HuH-7.5 (cell line): Measurements from ENCODE around the gene MAMSTR.

Experiments
- DNase-seq: peaks from one replicate; pipeline ENCODE4 v3.0.0; 2011; ENCODE audit warnings: low spot score

Gene MAMSTR

GRCh38 chr19:48746110-48746509 is 26.6 kb upstream of the MAMSTR start:
- DNase-seq: no peak

- DNase-seq: peak; percentile 87
These were observed 25.9 kb upstream of the MAMSTR start for GRCh38 chr19:48745208-48745995.

DNA sequence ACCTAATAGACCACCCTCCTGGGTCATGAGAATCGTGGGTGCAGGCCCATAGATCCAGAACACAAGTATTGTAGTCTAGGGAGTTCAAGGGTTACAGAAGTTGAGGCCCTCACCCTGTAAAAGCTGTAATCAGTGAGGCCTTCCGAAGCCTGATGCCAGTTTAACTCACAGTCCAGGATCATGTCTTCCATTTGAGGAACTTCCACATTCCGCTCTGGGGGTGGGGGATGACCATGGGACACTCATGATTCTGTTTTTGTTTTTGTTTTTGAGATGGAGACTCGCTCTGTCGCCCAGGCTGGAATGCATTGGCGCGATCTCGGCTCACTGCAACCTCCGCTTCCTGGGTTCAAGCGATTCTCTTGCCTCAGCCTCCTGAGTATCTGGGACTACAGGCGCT is 22.6 kb upstream of the MAMSTR start:
- no peak for DNase-seq

- no peak for DNase-seq
These were observed 21.8 kb upstream of the MAMSTR start for GRCh38 chr19:48741129-48741999.

GRCh38 chr19:48740164-48740972 is 20.8 kb upstream of the MAMSTR start, which contains the start of gene RASIP1:
RASIP1 (minus strand) TSS chr19:48740610; CDS start chr19:48740282, 328 bp downstream.
- no peak for DNase-seq

GRCh38 chr19:48739404-48740163 is 20.1 kb upstream of the MAMSTR start:
- no peak for DNase-seq

DNA sequence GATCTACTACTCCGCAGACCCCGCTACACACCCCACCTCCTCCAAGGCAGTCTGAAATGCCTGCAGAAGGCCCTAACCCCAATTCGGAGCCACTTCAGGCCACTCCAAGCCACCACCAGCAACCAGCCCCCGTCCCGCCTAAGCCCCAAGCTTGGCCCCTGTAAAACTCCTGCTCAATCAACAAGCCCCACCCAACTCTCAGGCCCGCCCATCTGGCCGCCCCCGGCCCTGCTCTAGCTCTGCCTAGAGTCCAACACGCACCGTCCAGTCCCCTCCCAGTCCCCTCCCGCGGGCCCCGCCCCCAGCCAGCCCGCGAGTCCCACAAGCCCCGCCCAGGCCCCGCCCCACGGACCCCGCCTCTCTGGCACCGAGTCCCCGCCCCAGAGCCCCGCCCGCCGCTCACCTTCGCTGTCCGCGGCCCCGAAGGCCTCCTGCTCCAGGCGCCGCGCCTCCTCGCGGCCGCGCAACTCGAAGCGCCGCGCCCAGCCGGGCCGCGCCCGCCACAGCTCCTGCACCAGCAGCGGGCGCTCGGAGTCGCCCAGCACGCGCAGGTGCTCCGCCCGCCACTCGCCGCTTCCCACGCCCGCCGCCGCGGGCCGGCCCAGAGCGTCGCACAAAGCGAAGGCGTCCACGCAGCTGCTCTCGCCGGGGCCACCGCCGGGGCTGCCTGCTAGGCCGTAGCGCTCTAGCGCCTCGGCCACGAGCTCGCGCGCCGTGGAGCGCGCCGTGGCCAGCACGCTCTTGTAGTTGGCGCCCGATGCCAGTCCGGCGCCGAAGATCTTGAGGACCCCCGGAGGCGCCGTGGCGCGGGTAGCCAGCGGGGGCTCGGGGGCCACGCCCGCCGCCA is 19.3 kb upstream of the MAMSTR start:
- DNase-seq: peak; percentile 98

GRCh38 chr19:48737360-48737998 is 18.0 kb upstream of the MAMSTR start:
- no peak for DNase-seq

DNA sequence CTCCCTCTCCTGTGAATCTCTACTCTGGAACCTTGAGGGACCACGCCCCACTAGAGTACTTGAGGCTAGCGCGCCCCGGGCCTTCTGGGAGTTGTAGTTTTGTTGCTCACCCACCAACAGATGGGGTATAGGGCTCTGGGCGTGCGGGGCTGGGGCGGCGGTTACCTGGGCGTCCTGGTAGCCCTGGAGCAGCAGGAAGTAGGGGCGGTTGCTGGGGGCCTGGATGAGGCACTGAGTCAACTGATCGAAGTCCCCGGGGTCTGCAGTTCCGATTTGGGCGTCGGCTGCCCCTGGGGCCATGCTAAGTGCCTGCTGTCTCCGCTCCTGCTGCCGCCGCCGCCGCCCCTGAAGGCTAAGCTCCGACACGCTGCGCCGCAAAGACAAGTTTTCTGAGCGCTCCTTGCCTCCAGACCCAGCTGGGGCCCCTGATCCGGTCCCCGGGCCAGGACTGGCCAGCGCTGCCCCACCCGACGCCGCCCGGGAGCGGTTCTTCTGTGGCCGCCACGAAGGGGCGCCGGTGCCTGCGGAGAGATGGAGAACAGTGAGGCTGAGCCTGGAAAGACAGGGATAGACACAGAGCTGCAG is 15.6 kb upstream of the MAMSTR start:
- no peak for DNase-seq

GRCh38 chr19:48734625-48735024 is 15.1 kb upstream of the MAMSTR start:
- DNase-seq: no peak

- no peak for DNase-seq
These were observed 11.9 kb upstream of the MAMSTR start for GRCh38 chr19:48731452-48731851.

GRCh38 chr19:48728911-48729664 is 9.6 kb upstream of the MAMSTR start:
- no peak for DNase-seq

DNA sequence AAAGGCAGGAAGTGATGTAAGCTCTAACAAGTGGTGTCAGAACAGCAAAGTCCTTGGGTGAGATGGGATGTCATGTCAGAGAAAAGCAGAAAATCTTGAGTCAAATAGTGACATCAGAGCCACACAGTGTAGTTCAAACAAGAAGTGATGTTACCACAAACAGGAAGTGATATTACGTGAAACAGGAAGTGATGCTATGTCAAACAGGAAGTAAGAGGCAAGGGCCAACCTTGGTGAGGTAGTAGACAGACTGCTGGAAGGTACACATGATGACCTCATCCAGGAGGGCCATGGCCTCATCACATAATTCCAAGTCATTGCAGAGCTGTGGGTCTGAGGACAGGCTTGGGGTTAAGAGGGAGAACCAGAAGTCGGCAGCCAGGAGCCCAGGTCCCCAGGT is 7.0 kb upstream of the MAMSTR start:
- DNase-seq: no peak

DNA sequence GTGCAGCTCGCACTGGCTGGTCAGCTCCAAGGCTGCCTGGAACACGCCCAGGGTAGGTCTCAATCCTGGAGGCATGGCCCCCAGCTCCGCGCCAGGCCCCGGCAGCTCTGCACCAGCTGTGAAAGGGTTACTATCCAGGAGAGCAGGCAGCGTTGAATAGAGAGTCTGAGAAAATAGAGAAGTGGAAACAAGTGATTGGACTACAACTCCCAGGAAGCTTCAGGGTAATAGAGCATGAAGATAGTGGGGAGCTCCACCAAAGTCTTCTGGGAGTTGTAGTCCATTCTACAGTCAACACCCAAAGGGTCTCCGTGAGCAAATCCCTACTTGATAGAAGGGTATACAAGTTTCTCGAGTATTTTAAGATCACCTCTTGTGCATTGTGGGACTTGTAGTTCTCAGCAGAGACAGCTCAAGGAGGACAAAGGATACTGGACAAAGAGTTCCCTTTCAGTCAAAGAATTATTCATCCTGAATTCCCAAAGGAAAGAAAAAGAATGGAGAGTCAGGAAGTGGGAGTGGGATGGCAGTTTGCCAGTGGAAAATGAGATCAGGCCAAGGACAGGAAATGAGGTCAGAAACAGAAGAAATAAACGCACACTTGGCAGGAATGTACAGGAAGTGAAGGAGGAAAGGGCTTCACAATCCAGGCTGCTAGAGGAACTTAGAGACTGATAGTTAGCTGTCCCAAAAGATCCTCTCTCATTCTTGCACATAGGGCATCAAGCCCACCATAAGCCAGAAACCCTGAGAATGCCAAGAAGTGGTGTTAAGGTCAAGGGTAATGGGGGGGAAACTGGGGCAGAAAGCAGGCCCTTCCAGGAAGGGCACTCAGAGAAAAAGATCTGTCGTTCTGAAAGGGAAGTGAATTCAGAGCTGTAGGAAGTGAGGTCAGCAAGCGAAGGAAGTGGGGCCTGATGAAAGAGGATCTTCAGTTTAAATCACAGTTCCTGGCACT is 5.5 kb upstream of the MAMSTR start:
- no peak for DNase-seq

DNA sequence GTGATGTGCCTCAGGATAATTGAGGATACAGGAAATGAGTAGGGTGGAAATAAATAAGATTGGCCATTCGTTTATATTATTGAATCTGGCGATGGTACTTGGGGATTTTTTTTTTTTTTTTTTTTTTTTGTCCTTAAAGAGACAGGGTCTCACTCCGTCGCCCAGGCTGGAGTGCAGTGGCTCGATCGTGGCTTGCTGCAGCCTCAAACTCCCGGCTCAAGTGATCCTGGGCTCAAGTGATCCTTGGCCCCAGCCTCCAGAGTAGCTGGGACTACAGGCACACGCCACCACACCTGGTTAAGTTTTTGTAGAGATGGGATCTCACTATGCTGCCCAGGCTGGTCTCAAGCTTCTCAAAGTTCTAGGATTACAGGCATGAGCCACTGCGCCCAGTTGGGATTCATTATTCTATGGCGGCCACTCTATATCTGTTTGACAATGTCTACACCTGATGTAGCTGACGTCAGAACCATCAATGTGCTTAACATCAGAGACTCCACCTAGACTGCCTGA is 2.7 kb upstream of the MAMSTR start:
- no peak for DNase-seq

GRCh38 chr19:48720613-48721296 is 1.2 kb upstream of the MAMSTR start:
- DNase-seq: peak; percentile 100

GRCh38 chr19:48720251-48720612 is 707 bp upstream of the MAMSTR start:
- DNase-seq: no peak
